Keratinocyte (primary cell): ENCODE data around the gene TMEM260.

Source experiments
- EZH2 ChIP-seq: IDR thresholded peaks from one replicate; pipeline ENCODE4 v1.6.1; 2012; ENCODE audit warnings: inconsistent platforms, mild to moderate bottlenecking, low read length, moderate library complexity
- TF ChIP-seq, protein P1 (sequence below), 3 experiments: IDR thresholded peaks in 1 of 3; conservative IDR thresholded peaks in 1 of 3; optimal IDR thresholded peaks in 1 of 3; 2 replicates in 2 of 3; 3 replicates in 1 of 3; pipeline versions ENCODE3 to v1.5.1; 2011; ENCODE audit warnings: low read length in 3 of 3, mild to moderate bottlenecking in 3 of 3, moderate library complexity in 2 of 3, control low read depth in 1 of 3, inconsistent platforms in 1 of 3; ENCODE audit not compliant: insufficient read depth in 2 of 3; ENCODE audit errors: extremely low read depth in 1 of 3

DNA sequence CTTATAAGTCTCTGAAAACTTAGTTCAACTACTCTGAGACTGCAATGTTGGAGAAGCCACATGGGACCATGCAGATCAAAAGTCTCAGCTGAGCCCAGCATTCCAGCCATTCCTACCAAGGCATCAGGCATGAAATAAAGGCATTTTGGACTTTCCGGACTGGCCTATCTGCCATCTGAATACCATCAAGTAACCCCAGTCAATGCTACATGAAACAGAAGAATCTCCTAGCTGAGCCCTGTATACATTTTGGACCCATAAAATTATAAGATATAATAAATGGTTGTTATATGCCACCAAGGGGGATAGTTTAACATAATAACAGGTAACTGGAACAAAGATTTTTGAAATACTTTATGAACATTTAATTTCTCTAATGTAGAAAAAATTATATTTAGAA, 9.3 kb upstream of the TMEM260 start:
- TF ChIP-seq, protein P1, sequence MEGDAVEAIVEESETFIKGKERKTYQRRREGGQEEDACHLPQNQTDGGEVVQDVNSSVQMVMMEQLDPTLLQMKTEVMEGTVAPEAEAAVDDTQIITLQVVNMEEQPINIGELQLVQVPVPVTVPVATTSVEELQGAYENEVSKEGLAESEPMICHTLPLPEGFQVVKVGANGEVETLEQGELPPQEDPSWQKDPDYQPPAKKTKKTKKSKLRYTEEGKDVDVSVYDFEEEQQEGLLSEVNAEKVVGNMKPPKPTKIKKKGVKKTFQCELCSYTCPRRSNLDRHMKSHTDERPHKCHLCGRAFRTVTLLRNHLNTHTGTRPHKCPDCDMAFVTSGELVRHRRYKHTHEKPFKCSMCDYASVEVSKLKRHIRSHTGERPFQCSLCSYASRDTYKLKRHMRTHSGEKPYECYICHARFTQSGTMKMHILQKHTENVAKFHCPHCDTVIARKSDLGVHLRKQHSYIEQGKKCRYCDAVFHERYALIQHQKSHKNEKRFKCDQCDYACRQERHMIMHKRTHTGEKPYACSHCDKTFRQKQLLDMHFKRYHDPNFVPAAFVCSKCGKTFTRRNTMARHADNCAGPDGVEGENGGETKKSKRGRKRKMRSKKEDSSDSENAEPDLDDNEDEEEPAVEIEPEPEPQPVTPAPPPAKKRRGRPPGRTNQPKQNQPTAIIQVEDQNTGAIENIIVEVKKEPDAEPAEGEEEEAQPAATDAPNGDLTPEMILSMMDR (optimal IDR thresholded peaks at IDR 0.05 in 1 of 3, IDR thresholded peaks at IDR 0.05 in 1 of 3, conservative IDR thresholded peaks at IDR 0.05 in 1 of 3; ENCODE audit: extremely low read depth in 1 of 3, insufficient read depth in 2 of 3, low read length in 3 of 3) = no peak
- TF ChIP-seq EZH2 = no peak
